HG03342 (cell line): Measurements from ENCODE around the gene GCA.

Experiments used
- ATAC-seq: cut with Tn5 transposase; IDR thresholded peaks from one replicate; pipeline ENCODE4 v1.9.1; 2021; ENCODE audit warnings: mild to moderate bottlenecking, moderate library complexity; ENCODE audit not compliant: unreplicated experiment

The GCA gene

DNA sequence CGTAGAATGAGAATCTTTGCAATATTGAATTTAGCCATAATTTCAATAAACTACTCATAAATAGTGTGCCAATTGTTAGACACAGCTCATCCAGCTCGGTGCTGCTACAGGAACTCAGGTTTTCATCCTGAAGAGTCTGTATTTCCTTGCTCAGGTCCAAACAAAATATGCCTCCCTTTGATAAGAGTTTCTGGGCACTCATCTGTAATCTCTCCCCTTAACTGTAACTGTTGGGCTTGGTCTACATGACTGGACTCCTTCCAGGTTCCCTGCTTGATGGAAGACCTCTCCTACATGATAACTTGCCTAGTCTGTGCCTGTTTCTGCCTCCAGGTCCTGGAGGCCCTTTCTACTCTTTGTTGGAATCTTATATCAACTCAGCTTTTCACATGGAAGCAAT, 57.9 kb downstream of the GCA start:
- no peak for ATAC-seq

DNA sequence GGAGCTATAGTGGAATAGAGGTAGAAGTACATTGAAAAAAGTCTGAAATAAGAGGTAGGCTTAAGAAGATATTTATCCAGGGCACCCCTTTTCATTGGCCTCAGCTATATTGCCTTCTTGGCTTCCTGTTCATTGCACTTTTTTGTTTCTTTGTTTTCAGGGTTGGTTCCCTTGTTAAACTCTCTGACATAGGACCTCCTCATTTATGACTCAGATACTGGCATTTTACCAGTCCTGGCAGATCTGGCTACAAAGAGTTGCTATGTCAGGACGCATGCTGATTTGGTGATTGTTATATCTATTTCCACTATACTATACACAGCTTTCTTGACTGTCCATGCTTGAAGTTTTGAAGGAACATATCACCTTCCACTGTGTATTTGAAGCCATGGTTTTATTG, 60.0 kb downstream of the GCA start:
- no peak for ATAC-seq
